Ascending aorta (tissue), 2 donors: ENCODE measurements around the gene CAMTA1. TPM values are rescaled to one million over a fixed set of nuclear protein-coding genes. Genes with fewer than 3 reads are reported as not detected.

ENCODE experiments used
- DNase-seq, 2 donors: peaks; one replicate each; pipeline ENCODE4 v3.0.0-alpha.2; 2019; ENCODE audit warnings: low spot score in 2 of 2
- H3K27ac ChIP-seq, 2 donors: fragments of 200-600 bp; sonication (generic); one replicate each; pipeline ENCODE4 v1.5.1; 2016 to 2017; ENCODE audit warnings: mild to moderate bottlenecking in 1 of 2
- H3K27me3 ChIP-seq: fragments of 200-600 bp; sonication (generic); one replicate; pipeline ENCODE4 v1.5.1; 2017
- H3K36me3 ChIP-seq, 2 donors: fragments of 200-600 bp; sonication (generic); one replicate each; pipeline ENCODE4 v1.5.1; 2016
- H3K4me1 ChIP-seq, 2 donors: fragments of 200-600 bp; sonication (generic); one replicate each; pipeline ENCODE4 v1.5.1; 2016 to 2017; ENCODE audit warnings: mild to moderate bottlenecking in 1 of 2
- H3K4me3 ChIP-seq, 2 donors: fragments of 200-600 bp; sonication (generic); one replicate each; pipeline ENCODE4 v1.5.1; 2016 to 2017; ENCODE audit warnings: mild to moderate bottlenecking in 1 of 2
- H3K9me3 ChIP-seq, 2 donors: fragments of 200-600 bp; sonication (generic); one replicate each; pipeline ENCODE4 v1.5.1; 2016
- intact Hi-C: fragments of 100-400 bp; cut with DNase I; formaldehyde crosslinking; loops from one replicate; pipeline ENCODE4 v1.15.1; 2023
- total RNA-seq: library from RNA; depleted of rRNA; stranded (reverse); fragments of >200 nt; gene quantifications from one replicate; pipeline ENCODE4 v1.1.0, GENCODE V29; 2016
- TF ChIP-seq, protein P1 (sequence below), 3 experiments: fragments of 200-600 bp in 2 of 3; fragments of 450-650 bp in 1 of 3; sonication (generic) in 2 of 3; IDR thresholded peaks; one replicate each; pipeline ENCODE4 v1.5.1; 2016 to 2019; ENCODE audit warnings: antibody characterized with exemption in 3 of 3, mild to moderate bottlenecking in 1 of 3, moderate library complexity in 1 of 3

The CAMTA1 gene
- total RNA-seq, 1 donor from 2014 or later, result 53.3 TPM

DNA sequence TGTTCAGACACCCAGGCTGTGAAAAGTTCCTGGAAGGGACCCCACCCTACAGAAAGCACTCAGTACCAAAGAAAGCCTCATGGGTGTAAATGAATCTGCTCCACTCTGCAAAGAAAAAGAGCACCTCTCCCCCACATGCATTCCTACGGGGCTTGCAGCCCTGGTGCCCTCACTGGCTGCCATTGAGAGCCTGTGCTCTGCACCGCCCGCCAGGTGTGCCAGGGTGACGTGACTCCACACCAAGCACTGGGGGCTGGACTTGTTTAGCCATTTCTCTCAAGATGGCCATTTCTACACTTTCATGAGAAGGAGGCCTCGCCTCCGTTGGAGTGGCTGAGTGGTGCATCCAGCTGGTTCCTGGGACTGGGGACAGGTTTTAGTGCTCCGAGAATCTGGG, 605.3 kb downstream of the CAMTA1 start:
- Histone ChIP-seq H3K36me3 (no peaks in the 10 kb centered on the region), H3K4me3 (no peak overlapping the region), H3K4me1 (peaks cover 0 to 4% of the 10 kb centered on the region in 2 donors), H3K9me3 (peaks cover 0 to 1% of the 10 kb centered on the region in 2 donors), H3K27ac (no peak overlapping the region), H3K27me3 (no peaks in the 10 kb centered on the region)
- TF ChIP-seq, protein P1, sequence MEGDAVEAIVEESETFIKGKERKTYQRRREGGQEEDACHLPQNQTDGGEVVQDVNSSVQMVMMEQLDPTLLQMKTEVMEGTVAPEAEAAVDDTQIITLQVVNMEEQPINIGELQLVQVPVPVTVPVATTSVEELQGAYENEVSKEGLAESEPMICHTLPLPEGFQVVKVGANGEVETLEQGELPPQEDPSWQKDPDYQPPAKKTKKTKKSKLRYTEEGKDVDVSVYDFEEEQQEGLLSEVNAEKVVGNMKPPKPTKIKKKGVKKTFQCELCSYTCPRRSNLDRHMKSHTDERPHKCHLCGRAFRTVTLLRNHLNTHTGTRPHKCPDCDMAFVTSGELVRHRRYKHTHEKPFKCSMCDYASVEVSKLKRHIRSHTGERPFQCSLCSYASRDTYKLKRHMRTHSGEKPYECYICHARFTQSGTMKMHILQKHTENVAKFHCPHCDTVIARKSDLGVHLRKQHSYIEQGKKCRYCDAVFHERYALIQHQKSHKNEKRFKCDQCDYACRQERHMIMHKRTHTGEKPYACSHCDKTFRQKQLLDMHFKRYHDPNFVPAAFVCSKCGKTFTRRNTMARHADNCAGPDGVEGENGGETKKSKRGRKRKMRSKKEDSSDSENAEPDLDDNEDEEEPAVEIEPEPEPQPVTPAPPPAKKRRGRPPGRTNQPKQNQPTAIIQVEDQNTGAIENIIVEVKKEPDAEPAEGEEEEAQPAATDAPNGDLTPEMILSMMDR (IDR thresholded peaks at IDR 0.05), result no peak
- peak in 1 of 2 donors; percentile 59 for DNase-seq
- intact Hi-C loops, result no loop called here

DNA sequence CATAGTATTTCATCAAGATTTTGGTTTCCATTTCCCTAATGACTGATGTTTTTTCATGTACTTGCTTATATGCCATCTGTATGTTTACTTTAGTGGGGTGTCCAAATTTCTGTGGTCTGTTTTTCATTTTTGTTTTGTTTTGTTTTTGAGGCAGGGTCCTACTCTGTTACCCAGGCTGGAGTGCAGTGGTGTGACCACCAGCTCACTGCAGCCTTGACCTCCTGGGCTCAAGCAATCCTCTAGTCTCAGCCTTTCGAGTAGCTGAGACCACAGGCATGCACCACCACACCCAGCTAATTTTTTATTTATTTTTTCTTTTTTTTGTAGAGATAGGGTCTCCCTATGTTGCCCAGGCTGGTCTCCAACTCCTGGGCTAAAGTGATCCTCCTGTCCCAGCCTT, 607.9 kb downstream of the CAMTA1 start:
- Histone ChIP-seq H3K4me1 (peaks cover 0 to 4% of the 10 kb centered on the region in 2 donors), H3K9me3 (peaks cover 0 to 12% of the 10 kb centered on the region in 2 donors), H3K4me3 (no peak overlapping the region), H3K36me3 (no peaks in the 10 kb centered on the region), H3K27me3 (no peaks in the 10 kb centered on the region), H3K27ac (no peak overlapping the region)
- TF ChIP-seq, protein P1 (IDR thresholded peaks at IDR 0.05), result no peak
- DNase-seq, result no peak
- intact Hi-C loops, result no loop called here

DNA sequence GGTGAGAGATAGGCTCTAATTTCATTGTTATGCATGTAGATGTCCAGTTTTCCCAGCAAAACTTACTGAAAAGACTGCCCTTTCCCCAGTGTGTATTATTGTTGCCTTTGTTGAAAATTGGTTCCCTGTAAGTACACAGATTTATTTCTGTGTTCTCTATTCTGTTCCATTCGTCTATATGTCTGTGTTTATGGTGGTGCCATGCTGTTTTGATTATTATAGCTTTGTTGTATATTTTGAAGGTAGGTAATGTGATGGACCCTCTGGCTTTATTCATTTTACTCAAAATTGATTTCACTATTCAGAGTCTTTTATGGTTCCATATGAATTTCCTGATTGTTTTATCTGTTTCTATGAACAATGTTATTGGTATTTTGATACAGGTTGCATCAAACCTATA, 610.0 kb downstream of the CAMTA1 start:
- H3K36me3 ChIP-seq, result no peaks in the 10 kb centered on the region
- no peak overlapping the region for H3K27ac ChIP-seq
- H3K9me3 ChIP-seq, result peaks cover 0 to 12% of the 10 kb centered on the region in 2 donors
- no peak for DNase-seq
- no peaks in the 10 kb centered on the region for H3K27me3 ChIP-seq
- TF ChIP-seq, protein P1 (IDR thresholded peaks at IDR 0.05), result no peak
- H3K4me3 ChIP-seq, result no peak overlapping the region
- no peaks in the 10 kb centered on the region for H3K4me1 ChIP-seq
- intact Hi-C loops, result no loop called here

DNA sequence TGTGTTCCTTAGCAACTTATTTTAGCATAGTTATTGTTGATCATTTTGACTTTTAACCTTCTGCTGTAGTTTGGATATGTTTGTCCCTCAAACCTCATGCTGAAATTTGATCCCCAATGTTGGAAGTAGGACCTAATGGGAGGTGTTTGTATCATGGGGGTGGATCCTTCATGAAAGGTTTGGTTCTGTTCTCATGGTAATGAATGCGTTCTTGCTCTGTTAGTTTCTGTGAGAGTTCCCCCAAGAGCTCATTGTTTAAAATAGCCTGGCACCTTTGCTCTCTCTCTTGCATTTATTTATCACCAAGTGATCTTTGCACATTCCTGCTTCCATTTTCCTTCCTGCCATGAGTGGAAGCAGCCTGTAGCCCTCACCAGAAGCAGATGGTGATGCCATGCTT, 613.7 kb downstream of the CAMTA1 start:
- H3K9me3 ChIP-seq, result peaks cover 0 to 12% of the 10 kb centered on the region in 2 donors
- intact Hi-C loops, result no loop called here
- H3K27me3 ChIP-seq, result no peaks in the 10 kb centered on the region
- no peak overlapping the region for H3K4me3 ChIP-seq
- DNase-seq, result no peak
- no peaks in the 10 kb centered on the region for H3K36me3 ChIP-seq
- no peaks in the 10 kb centered on the region for H3K4me1 ChIP-seq
- no peak overlapping the region for H3K27ac ChIP-seq
- TF ChIP-seq, protein P1 (IDR thresholded peaks at IDR 0.05), result no peak

DNA sequence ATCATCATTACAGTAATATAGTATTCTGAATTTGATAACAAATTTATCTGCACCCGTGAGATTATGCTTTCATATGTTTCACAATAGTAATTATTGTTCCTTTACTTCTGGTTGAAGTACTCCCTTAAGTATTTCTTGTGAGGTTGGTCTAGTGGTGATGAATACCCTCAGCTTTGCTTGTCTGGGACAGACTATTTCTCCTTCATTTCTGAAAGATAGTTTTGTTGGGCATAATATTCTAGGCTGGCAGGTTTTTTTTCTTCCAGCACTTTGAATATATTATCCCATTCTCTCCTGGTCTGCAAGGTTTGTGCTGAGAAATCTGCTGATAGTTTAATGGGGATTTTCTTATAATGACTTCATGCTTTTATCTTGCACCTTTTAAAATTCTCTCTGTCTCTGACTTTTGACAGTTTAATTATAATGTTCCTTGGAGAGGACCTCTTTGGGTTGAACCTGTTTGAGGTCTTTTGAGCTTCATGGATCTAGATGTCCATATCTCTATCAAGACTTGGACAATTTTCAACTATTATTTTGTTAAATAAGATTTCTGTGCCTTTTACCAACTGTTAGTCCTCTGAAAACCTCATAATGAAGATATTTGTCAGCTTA, 614.4 kb downstream of the CAMTA1 start:
- intact Hi-C loops, result no loop called here

More for the DNA sequence above, 614.4 kb downstream of the CAMTA1 start:
- H3K36me3 ChIP-seq, result no peaks in the 10 kb centered on the region
- peaks cover 0 to 12% of the 10 kb centered on the region in 2 donors for H3K9me3 ChIP-seq
- H3K4me1 ChIP-seq, result no peaks in the 10 kb centered on the region
- TF ChIP-seq, protein P1 (IDR thresholded peaks at IDR 0.05), result no peak
- H3K4me3 ChIP-seq, result no peak overlapping the region
- no peak for DNase-seq
- H3K27ac ChIP-seq, result no peak overlapping the region
- H3K27me3 ChIP-seq, result no peaks in the 10 kb centered on the region
